Astrocyte (in vitro differentiated cells and primary cell): ENCODE data around the gene SPEF1. TPM values are rescaled to one million over a fixed set of nuclear protein-coding genes. Genes with fewer than 3 reads are reported as not detected.

Source experiments
- DNase-seq: peaks from one replicate; pipeline ENCODE4 v3.0.0-alpha.2; 2010; ENCODE audit warnings: low read depth
- FAIRE-seq: peaks from 2 replicates; lab custom pipeline; 2011; peaks lifted over from hg19 to GRCh38; lab: Jason Lieb, UNC
- H2AFZ ChIP-seq: 2 replicates; pipeline ENCODE4 v1.6.0; 2012; ENCODE audit warnings: low read depth, low read length, inconsistent platforms
- H3K27ac ChIP-seq: 2 replicates; pipeline ENCODE4 v1.5.1; 2011; ENCODE audit warnings: low read depth, low read length, inconsistent platforms
- H3K27me3 ChIP-seq: 2 replicates; pipeline ENCODE4 v1.6.0; 2011; ENCODE audit warnings: low read length, inconsistent platforms; ENCODE audit not compliant: insufficient read depth
- H3K36me3 ChIP-seq: 2 replicates; pipeline ENCODE4 v1.5.1; 2011; ENCODE audit warnings: low read length, inconsistent platforms; ENCODE audit not compliant: insufficient read depth
- H3K4me1 ChIP-seq: 2 replicates; pipeline ENCODE4 v1.5.1; 2011; ENCODE audit warnings: low read length, inconsistent platforms; ENCODE audit not compliant: insufficient read depth
- H3K4me2 ChIP-seq: 2 replicates; pipeline ENCODE4 v1.6.0; 2012; ENCODE audit warnings: low read length, inconsistent platforms
- H3K4me3 ChIP-seq: 2 replicates; pipeline ENCODE4 v1.5.1; 2011; ENCODE audit warnings: low read depth, mild to moderate bottlenecking, low read length, inconsistent platforms; ENCODE audit not compliant: insufficient read depth
- H3K79me2 ChIP-seq: 2 replicates; pipeline ENCODE4 v1.6.0; 2012; ENCODE audit warnings: mild to moderate bottlenecking, low read length, inconsistent platforms; ENCODE audit not compliant: insufficient read depth
- H3K9ac ChIP-seq: 2 replicates; pipeline ENCODE4 v1.6.0; 2012; ENCODE audit warnings: mild to moderate bottlenecking, low read length, inconsistent platforms
- H3K9me3 ChIP-seq: 2 replicates; pipeline ENCODE4 v1.5.1; 2012; ENCODE audit warnings: low read depth, mild to moderate bottlenecking, low read length, inconsistent platforms; ENCODE audit not compliant: insufficient read depth
- H4K20me1 ChIP-seq: 2 replicates; pipeline ENCODE4 v1.6.0; 2012; ENCODE audit warnings: low read length, inconsistent platforms; ENCODE audit not compliant: insufficient read depth
- H3K27ac Mint-ChIP-seq: one replicate; pipeline ENCODE4 v1.8.0; 2021; ENCODE audit warnings: mild to moderate bottlenecking, mixed read lengths; ENCODE audit not compliant: unreplicated experiment
- H3K27me3 Mint-ChIP-seq: one replicate; pipeline ENCODE4 v1.8.0; 2021; ENCODE audit warnings: low read depth, mixed read lengths; ENCODE audit not compliant: unreplicated experiment
- H3K36me3 Mint-ChIP-seq: one replicate; pipeline ENCODE4 v1.8.0; 2021; ENCODE audit warnings: low read depth, mixed read lengths; ENCODE audit not compliant: unreplicated experiment
- H3K4me1 Mint-ChIP-seq: one replicate; pipeline ENCODE4 v1.8.0; 2021; ENCODE audit warnings: low read depth, mixed read lengths; ENCODE audit not compliant: unreplicated experiment
- H3K4me3 Mint-ChIP-seq: one replicate; pipeline ENCODE4 v1.8.0; 2021; ENCODE audit warnings: mild to moderate bottlenecking, moderate library complexity, mixed read lengths; ENCODE audit not compliant: unreplicated experiment
- H3K9me3 Mint-ChIP-seq: one replicate; pipeline ENCODE4 v1.8.0; 2021; ENCODE audit warnings: mild to moderate bottlenecking, mixed read lengths; ENCODE audit not compliant: unreplicated experiment
- CTCF ChIP-seq: IDR thresholded peaks from 2 replicates; pipeline ENCODE4 v1.5.1; 2011; ENCODE audit warnings: low read depth, mild to moderate bottlenecking, inconsistent platforms, low read length, moderate library complexity; ENCODE audit not compliant: insufficient read depth
- EZH2 ChIP-seq: IDR thresholded peaks from 2 replicates; pipeline ENCODE4 v1.6.1; 2012; ENCODE audit warnings: mild to moderate bottlenecking, low read length, inconsistent platforms; ENCODE audit not compliant: insufficient read depth
- total RNA-seq: library from RNA; stranded (reverse); gene quantifications from 2 replicates; pipeline ENCODE4 v1.2.1, GENCODE V29; 2021

The SPEF1 gene
- total RNA-seq, 1 donor from 2014 or later, result 0.45 TPM

- Mint-ChIP-seq H3K4me1 (no peaks in the 10 kb centered on the region), H3K27me3 (peaks cover 48% of the 10 kb centered on the region), H3K9me3 (peaks cover 7% of the 10 kb centered on the region), H3K27ac (no peak overlapping the region), H3K4me3 (no peak overlapping the region), H3K36me3 (peaks cover 7% of the 10 kb centered on the region)
- no peaks in the 10 kb centered on the region for H3K79me2 ChIP-seq
- H4K20me1 ChIP-seq, result peaks cover 20% of the 10 kb centered on the region
- no peaks in the 10 kb centered on the region for H3K36me3 ChIP-seq
- no peak for FAIRE-seq
- no peak overlapping the region for H3K4me3 ChIP-seq
- peaks cover 13% of the 10 kb centered on the region for H3K27me3 ChIP-seq
- H3K9me3 ChIP-seq, result no peaks in the 10 kb centered on the region
- no peak for DNase-seq
- H3K9ac ChIP-seq, result no peak overlapping the region
- peaks cover 5% of the 10 kb centered on the region for H3K4me1 ChIP-seq
- no peak overlapping the region for H2AFZ ChIP-seq
- peak overlapping the region; percentile 83 for H3K4me2 ChIP-seq
- no peak overlapping the region for H3K27ac ChIP-seq
- no peak for TF ChIP-seq CTCF
Observed at GRCh38 chr20:3751305-3751674, 30.0 kb downstream of the SPEF1 start.

GRCh38 chr20:3749689-3750531 lies 31.3 kb downstream of the SPEF1 start:
- FAIRE-seq (no peak), DNase-seq (no peak)
- peak overlapping the region; percentile 19 for H2AFZ ChIP-seq
- TF ChIP-seq EZH2, result no peak
- TF ChIP-seq CTCF, result peak; percentile 38
- no peak overlapping the region for H3K27ac ChIP-seq
- no peaks in the 10 kb centered on the region for H3K36me3 ChIP-seq
- no peaks in the 10 kb centered on the region for H3K79me2 ChIP-seq
- no peak overlapping the region for H3K27ac Mint-ChIP-seq
- H3K27me3 Mint-ChIP-seq, result peaks cover 57% of the 10 kb centered on the region
- no peak overlapping the region for H3K9ac ChIP-seq
- H4K20me1 ChIP-seq, result peaks cover 20% of the 10 kb centered on the region
- peaks cover 5% of the 10 kb centered on the region for H3K4me1 ChIP-seq
- peaks cover 3% of the 10 kb centered on the region for H3K36me3 Mint-ChIP-seq
- peak overlapping the region; percentile 68 for H3K4me2 ChIP-seq
- H3K4me3 Mint-ChIP-seq, result no peak overlapping the region
- no peaks in the 10 kb centered on the region for H3K9me3 ChIP-seq
- peaks cover 7% of the 10 kb centered on the region for H3K9me3 Mint-ChIP-seq
- H3K4me1 Mint-ChIP-seq, result no peaks in the 10 kb centered on the region
- H3K4me3 ChIP-seq, result no peak overlapping the region
- peaks cover 15% of the 10 kb centered on the region for H3K27me3 ChIP-seq

- Mint-ChIP-seq H3K4me3 (no peak overlapping the region), H3K27ac (no peak overlapping the region), H3K9me3 (peaks cover 7% of the 10 kb centered on the region), H3K4me1 (no peaks in the 10 kb centered on the region), H3K36me3 (peaks cover 3% of the 10 kb centered on the region), H3K27me3 (peaks cover 64% of the 10 kb centered on the region)
- FAIRE-seq (no peak), DNase-seq (no peak)
- H3K27ac ChIP-seq, result no peak overlapping the region
- peaks cover 20% of the 10 kb centered on the region for H4K20me1 ChIP-seq
- peaks cover 5% of the 10 kb centered on the region for H3K4me1 ChIP-seq
- H3K36me3 ChIP-seq, result no peaks in the 10 kb centered on the region
- H3K27me3 ChIP-seq, result peaks cover 21% of the 10 kb centered on the region
- H3K4me2 ChIP-seq, result peak overlapping the region; percentile 68
- no peaks in the 10 kb centered on the region for H3K79me2 ChIP-seq
- no peak overlapping the region for H2AFZ ChIP-seq
- H3K9ac ChIP-seq, result no peak overlapping the region
- no peak overlapping the region for H3K4me3 ChIP-seq
- H3K9me3 ChIP-seq, result no peaks in the 10 kb centered on the region
- TF ChIP-seq CTCF (no peak), EZH2 (no peak)
Observed at GRCh38 chr20:3749087-3749688, 32.1 kb downstream of the SPEF1 start.
